HL-60 (cell line): Measurements from ENCODE around the gene PPP1R7.

Experiments
- CTCF ChIP-seq: IDR thresholded peaks from one replicate; pipeline ENCODE4 v1.5.1; 2011; ENCODE audit warnings: low read length, control low read depth, inconsistent platforms; ENCODE audit not compliant: insufficient read depth
- POLR2AphosphoS5 ChIP-seq: IDR thresholded peaks from 2 replicates; pipeline ENCODE4 v1.6.1; 2012; ENCODE audit warnings: low read depth

- TF ChIP-seq CTCF: no peak
- TF ChIP-seq POLR2AphosphoS5: no peak
These were observed 4.6 kb downstream of the PPP1R7 start for GRCh38 chr2:241154915-241155314.
